Fibroblast of mammary gland (primary cell): ENCODE results near the gene FEV.
A peak's percentile ranks its signal among the peaks of the same experiment; 100 is the strongest.

Experiments
- DNase-seq: peaks from one replicate; pipeline ENCODE4 v3.0.0-alpha.2; 2010; ENCODE audit warnings: low read depth
- H3K4me3 ChIP-seq: 2 replicates; pipeline ENCODE4 v1.5.1; 2011; ENCODE audit warnings: low read depth, mild to moderate bottlenecking, low read length, moderate library complexity; ENCODE audit not compliant: control insufficient read depth
- CTCF ChIP-seq: conservative IDR thresholded peaks from 2 replicates; pipeline ENCODE4 v1.5.1; 2011; ENCODE audit warnings: low read depth, low read length, inconsistent platforms; ENCODE audit not compliant: control insufficient read depth, insufficient read depth

The FEV gene

DNA sequence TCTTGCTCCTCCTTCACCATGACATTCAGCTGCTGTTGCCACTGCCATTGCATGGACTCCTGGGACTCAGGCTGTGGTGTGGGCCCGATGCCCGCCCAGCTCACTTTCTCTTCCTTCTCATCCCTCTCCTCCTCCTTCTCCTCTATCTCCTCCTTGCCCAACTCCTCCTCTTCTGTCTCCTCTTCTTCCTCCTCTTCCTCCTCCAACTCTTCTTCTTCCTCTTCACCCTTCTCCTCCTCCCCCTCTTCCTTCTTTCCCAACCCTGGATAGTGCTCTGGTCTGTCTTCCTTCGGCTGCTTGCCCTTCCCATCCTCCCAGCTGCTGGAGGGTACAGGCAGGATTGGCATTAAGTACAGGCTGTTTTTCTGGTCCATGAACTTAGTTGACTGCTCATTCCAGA, 19.0 kb upstream of the FEV start:
- DNase-seq = no peak
- H3K4me3 ChIP-seq = no peak overlapping the region
- TF ChIP-seq CTCF = no peak

DNA sequence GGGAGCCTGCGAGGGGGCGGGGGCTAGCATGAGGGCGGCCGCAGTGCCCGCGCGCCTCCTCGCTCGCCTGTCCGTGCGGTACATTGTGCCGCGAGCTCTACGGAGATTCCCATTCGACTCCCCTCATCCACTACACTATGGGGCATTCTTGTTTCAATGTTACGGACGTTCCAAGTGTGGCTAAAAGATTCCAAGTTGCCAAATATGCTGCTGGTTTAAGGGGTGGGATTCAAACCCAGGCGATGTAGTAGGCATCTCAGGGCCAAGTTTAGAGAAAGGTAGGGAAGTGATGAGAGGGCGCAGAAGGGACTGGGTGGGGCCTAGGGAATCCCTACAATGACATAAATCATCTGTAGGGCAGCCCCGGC, 18.3 kb upstream of the FEV start:
- no peak overlapping the region for H3K4me3 ChIP-seq
- DNase-seq = no peak
- no peak for TF ChIP-seq CTCF

DNA sequence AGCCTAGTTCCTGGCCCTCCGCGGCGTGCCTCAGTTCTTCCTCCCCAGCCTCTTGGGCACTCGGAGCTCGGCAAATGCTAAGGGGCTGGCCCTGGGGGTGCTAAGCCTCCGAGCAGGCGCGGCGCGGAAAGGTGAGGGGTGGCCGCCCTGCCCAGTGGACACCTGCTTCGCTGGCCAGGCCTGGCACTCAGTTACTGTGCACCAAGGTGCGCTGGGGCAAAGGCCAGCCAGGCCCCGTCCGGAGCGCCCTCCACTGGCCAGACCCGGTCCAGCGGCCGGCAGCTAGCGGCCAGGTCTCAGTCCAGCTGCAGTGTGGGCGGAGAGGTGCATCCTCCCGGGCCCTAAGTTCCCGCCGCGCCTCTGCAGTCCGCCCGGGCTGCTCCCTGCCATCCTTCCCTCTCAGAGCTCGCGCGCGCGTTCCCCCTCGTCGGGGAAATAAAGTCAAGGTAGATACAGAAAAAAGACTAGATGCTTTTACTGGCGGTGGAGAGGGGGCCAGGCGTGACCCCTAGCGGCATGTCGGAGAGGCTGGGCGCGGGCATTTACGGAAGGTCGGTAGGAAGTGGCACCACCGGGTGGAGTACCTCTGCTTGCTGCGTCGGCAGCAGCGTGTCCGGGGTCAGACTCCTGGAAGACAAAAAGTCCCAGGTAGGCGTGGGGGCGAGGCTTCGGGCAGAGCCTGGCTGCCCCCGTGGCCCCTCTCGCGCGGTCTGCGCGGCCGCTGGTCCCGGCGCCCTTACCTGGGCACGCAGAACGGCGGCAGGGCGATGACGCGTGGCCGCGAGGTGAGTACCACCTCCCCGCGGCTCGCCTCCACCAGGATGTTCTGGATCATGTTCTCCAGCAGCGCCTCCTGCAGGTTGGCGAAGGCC, 17.6 kb upstream of the FEV start:
- DNase-seq = peak; percentile 30
- H3K4me3 ChIP-seq = no peak overlapping the region
- peak; percentile 23 for TF ChIP-seq CTCF

GRCh38 chr2:219001577-219002394, 16.8 kb upstream of the FEV start:
- no peak for DNase-seq

DNA sequence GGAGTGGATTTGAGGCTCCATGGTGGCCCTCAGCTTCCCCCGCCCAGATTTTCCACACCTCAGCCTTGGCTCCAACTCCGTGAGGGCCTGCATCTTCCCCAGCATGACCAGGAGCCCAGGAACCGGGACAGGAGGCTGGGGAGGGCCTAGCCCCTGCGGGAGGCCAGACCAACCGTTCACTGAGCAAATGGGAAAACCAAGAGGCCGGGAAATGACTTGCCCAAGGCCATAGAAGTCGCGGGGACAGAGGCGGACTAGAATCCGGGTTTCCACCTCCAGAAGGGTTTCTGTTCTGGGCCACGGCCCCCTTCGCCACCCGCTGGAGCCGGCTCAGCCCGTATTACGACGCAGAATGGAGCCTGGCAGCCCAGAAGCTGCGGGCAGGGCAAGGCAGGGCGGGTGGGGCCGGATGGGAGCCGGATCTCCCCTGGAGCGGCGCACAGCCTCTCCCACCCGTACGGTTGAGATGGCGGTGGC, 16.2 kb upstream of the FEV start:
- TF ChIP-seq CTCF = no peak
- no peak for DNase-seq
- no peak overlapping the region for H3K4me3 ChIP-seq

More at GRCh38 chr2:219001577-219002394, 16.8 kb upstream of the FEV start:
- TF ChIP-seq CTCF = no peak
- no peak overlapping the region for H3K4me3 ChIP-seq

DNA sequence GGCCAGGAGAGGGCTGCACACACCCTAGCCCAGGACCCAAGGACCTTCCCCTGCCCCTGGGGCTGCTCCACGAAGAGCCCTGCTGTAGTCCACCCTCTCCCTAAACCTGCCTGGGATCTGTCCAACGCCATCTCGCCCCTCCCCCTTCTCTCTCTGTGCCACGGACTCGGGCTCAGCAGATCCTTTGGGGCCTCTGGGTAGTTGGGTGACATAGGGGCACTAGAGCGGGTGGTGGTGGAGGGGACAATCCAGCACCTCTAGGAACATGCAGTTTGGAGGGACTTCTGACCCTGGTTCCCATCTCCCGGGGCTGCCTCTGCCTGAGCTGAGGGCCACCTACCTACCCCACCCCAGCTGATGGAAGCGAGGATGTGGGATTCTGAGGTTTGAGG, 15.6 kb upstream of the FEV start:
- no peak overlapping the region for H3K4me3 ChIP-seq
- no peak for TF ChIP-seq CTCF
- DNase-seq = no peak
